GM12878 (cell line): ENCODE results near the gene MUSTN1.

Source experiments
- ATF3 ChIP-seq: IDR thresholded peaks from 2 replicates; pipeline ENCODE4 v1.6.1; 2011; ENCODE audit warnings: low read depth, mild to moderate bottlenecking, low read length, moderate library complexity, borderline replicate concordance; ENCODE audit errors: extremely low read depth
- BRCA1 ChIP-seq: IDR thresholded peaks from 2 replicates; pipeline ENCODE4 v1.6.1; 2011; ENCODE audit warnings: low read depth, low read length, improper control_type of control experiment
- CREM ChIP-seq: IDR thresholded peaks from 2 replicates; pipeline ENCODE4 v1.6.1; 2014; ENCODE audit warnings: antibody characterized with exemption, low read depth
- CTCF ChIP-seq, 3 experiments: IDR thresholded peaks in 2 of 3; conservative IDR thresholded peaks in 1 of 3; 2 replicates each; pipeline ENCODE4 v1.5.1; 2011; ENCODE audit warnings: low read depth in 3 of 3, low read length in 3 of 3, mild to moderate bottlenecking in 3 of 3, control low read depth in 2 of 3, moderate library complexity in 2 of 3, inconsistent platforms in 1 of 3, mixed read lengths in 1 of 3; ENCODE audit not compliant: control insufficient read depth in 2 of 3, insufficient read depth in 1 of 3; ENCODE audit errors: extremely low read depth in 1 of 3
- EP300 ChIP-seq, 2 experiments: fragments of 150-350 bp in 1 of 2; IDR thresholded peaks; 2 replicates each; pipeline ENCODE4 v1.6.1; 2011 to 2012; ENCODE audit warnings: low read depth in 2 of 2, low read length in 2 of 2, borderline replicate concordance in 1 of 2, improper control_type of control experiment in 1 of 2, inconsistent platforms in 1 of 2; ENCODE audit not compliant: control insufficient read depth in 1 of 2
- EZH2 ChIP-seq: IDR thresholded peaks from 2 replicates; pipeline ENCODE4 v1.6.1; 2012; ENCODE audit warnings: low read depth, mild to moderate bottlenecking, control low read depth, inconsistent platforms, low read length, borderline replicate concordance; ENCODE audit not compliant: control insufficient read depth
- HDAC2 ChIP-seq: fragments of 200-600 bp; sonication (generic); IDR thresholded peaks from 2 replicates; pipeline ENCODE4 v1.6.1; 2017
- HSF1 ChIP-seq: fragments of 150-350 bp; IDR thresholded peaks from 2 replicates; pipeline ENCODE4 v1.6.1; 2014; ENCODE audit warnings: mild to moderate bottlenecking, low read depth, low read length
- MTA2 ChIP-seq: fragments of 450-650 bp; IDR thresholded peaks from 2 replicates; pipeline ENCODE4 v1.6.1; 2016; ENCODE audit warnings: low read depth, mild to moderate bottlenecking, moderate library complexity
- POLR2AphosphoS5 ChIP-seq: IDR thresholded peaks from 2 replicates; pipeline ENCODE4 v1.6.1; 2011; ENCODE audit warnings: mild to moderate bottlenecking, low read length, inconsistent platforms
- REST ChIP-seq: IDR thresholded peaks from 2 replicates; pipeline ENCODE4 v1.6.1; 2012; ENCODE audit warnings: mild to moderate bottlenecking, low read depth, low read length
- RFX5 ChIP-seq: IDR thresholded peaks from 2 replicates; pipeline ENCODE4 v1.6.1; 2011; ENCODE audit warnings: low read depth, low read length, improper control_type of control experiment
- SMC3 ChIP-seq: IDR thresholded peaks from 2 replicates; pipeline ENCODE4 v1.6.1; 2011; ENCODE audit warnings: low read length, improper control_type of control experiment, borderline replicate concordance
- SP1 ChIP-seq: IDR thresholded peaks from one replicate; pipeline ENCODE4 v1.6.1; 2011; ENCODE audit warnings: low read depth, low read length

- TF ChIP-seq BRCA1 = no peak
- TF ChIP-seq RFX5 = no peak
- no peak for TF ChIP-seq HDAC2
- TF ChIP-seq REST = no peak
- TF ChIP-seq HSF1 = no peak
- TF ChIP-seq CTCF (IDR thresholded peaks at IDR 0.05 in 2 of 3, conservative IDR thresholded peaks at IDR 0.05 in 1 of 3; ENCODE audit: control insufficient read depth in 2 of 3, extremely low read depth in 1 of 3, insufficient read depth in 1 of 3, low read depth in 3 of 3, low read length in 3 of 3) = no peak
- no peak for TF ChIP-seq CREM
- no peak for TF ChIP-seq EP300 (IDR thresholded peaks at IDR 0.05; ENCODE audit: borderline replicate concordance in 1 of 2, control insufficient read depth in 1 of 2, low read depth in 2 of 2, low read length in 2 of 2)
- TF ChIP-seq MTA2 = no peak
- no peak for TF ChIP-seq SP1
- TF ChIP-seq POLR2AphosphoS5 = no peak
- TF ChIP-seq EZH2 = no peak
- no peak for TF ChIP-seq SMC3
- TF ChIP-seq ATF3 = no peak
Measured at GRCh38 chr3:52809149-52809548, 25.7 kb downstream of the MUSTN1 start.
